ENCODE measurements around the gene SMARCD1. TPM values are rescaled to one million over a fixed set of nuclear protein-coding genes. Genes with fewer than 3 reads are reported as not detected.

SMARCD1 gene
- total RNA-seq, 1 donor from 2014 or later, result 61.4 TPM

Other genes with a start within 250 kb of the SMARCD1 start
- gene BCDIN3D, start 242.2 kb upstream of the SMARCD1 start, total RNA-seq, result 4.2 and 5.3 TPM in 2 replicates
- 1.4 and 1.5 TPM in 2 replicates for gene FAIM2, start 181.4 kb upstream of the SMARCD1 start, total RNA-seq
- gene AQP2, start 134.6 kb upstream of the SMARCD1 start, total RNA-seq, result not detected in 2 replicates
- 0.24 and 0.46 TPM in 2 replicates for gene AQP5, start 123.5 kb upstream of the SMARCD1 start, total RNA-seq
- gene AQP6, start 112.4 kb upstream of the SMARCD1 start, total RNA-seq, result not detected in 2 replicates
- gene RACGAP1, start 59.8 kb upstream of the SMARCD1 start, total RNA-seq, result 25.9 and 28.3 TPM in 2 replicates
- gene ASIC1, start 27.7 kb upstream of the SMARCD1 start, total RNA-seq, result 2.1 and 3.0 TPM in 2 replicates
- gene GPD1, start 18.7 kb downstream of the SMARCD1 start, total RNA-seq, result 0.43 TPM in 1 of 2 replicates, not detected in the other
- 41.5 and 54.9 TPM in 2 replicates for gene COX14, start 26.9 kb downstream of the SMARCD1 start, total RNA-seq
- 72.3 and 78.6 TPM in 2 replicates for gene CERS5, start 82.0 kb downstream of the SMARCD1 start, total RNA-seq
- 96.6 and 98.5 TPM in 2 replicates for gene LIMA1, start 198.2 kb downstream of the SMARCD1 start, total RNA-seq